GM10266 (cell line): ENCODE results near the gene SLC22A7.

Experiments
- DNase-seq: peaks from one replicate; pipeline ENCODE4 v3.0.0; 2012; ENCODE audit errors: extremely low spot score
- TF ChIP-seq, protein P1 (sequence below): IDR thresholded peaks from 2 replicates; pipeline ENCODE4 v1.5.1; 2012; ENCODE audit warnings: mild to moderate bottlenecking, low read depth; ENCODE audit not compliant: control insufficient read depth, insufficient read depth; ENCODE audit errors: missing control alignments

SLC22A7 gene

DNA sequence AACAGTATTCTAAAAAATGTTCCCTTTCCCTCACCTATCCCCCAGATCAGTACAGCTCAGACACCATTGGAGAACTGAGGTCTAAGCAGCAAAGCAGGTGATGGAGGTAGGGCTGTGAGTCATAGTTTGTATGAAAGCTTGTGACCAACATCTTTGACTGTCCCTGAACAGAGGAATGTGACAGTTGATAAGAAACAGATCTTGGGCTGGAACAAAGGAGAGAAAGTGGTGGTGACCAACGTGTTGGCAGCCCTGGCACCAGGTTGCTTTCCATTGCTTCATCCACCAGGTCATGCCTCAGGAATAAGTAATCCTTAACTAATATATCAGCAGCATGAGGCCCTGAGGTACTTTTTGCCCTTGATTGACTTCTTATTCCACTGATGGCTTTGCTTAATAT is 30.5 kb downstream of the SLC22A7 start:
- no peak for DNase-seq
- TF ChIP-seq, protein P1, sequence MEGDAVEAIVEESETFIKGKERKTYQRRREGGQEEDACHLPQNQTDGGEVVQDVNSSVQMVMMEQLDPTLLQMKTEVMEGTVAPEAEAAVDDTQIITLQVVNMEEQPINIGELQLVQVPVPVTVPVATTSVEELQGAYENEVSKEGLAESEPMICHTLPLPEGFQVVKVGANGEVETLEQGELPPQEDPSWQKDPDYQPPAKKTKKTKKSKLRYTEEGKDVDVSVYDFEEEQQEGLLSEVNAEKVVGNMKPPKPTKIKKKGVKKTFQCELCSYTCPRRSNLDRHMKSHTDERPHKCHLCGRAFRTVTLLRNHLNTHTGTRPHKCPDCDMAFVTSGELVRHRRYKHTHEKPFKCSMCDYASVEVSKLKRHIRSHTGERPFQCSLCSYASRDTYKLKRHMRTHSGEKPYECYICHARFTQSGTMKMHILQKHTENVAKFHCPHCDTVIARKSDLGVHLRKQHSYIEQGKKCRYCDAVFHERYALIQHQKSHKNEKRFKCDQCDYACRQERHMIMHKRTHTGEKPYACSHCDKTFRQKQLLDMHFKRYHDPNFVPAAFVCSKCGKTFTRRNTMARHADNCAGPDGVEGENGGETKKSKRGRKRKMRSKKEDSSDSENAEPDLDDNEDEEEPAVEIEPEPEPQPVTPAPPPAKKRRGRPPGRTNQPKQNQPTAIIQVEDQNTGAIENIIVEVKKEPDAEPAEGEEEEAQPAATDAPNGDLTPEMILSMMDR, result no peak

- TF ChIP-seq, protein P1, result no peak
- DNase-seq, result no peak
Observed at GRCh38 chr6:43331470-43331869, 33.4 kb downstream of the SLC22A7 start.

GRCh38 chr6:43331891-43332290 is 33.8 kb downstream of the SLC22A7 start:
- DNase-seq, result no peak
- TF ChIP-seq, protein P1, result no peak

GRCh38 chr6:43334466-43335095 is 36.5 kb downstream of the SLC22A7 start:
- TF ChIP-seq, protein P1, result no peak
- no peak for DNase-seq

- TF ChIP-seq, protein P1, result no peak
- DNase-seq, result no peak
Observed at GRCh38 chr6:43335469-43335868, 37.4 kb downstream of the SLC22A7 start.

- TF ChIP-seq, protein P1, result no peak
- DNase-seq, result no peak
Observed at GRCh38 chr6:43336382-43336781, 38.3 kb downstream of the SLC22A7 start.

- TF ChIP-seq, protein P1, result no peak
- no peak for DNase-seq
Observed at GRCh38 chr6:43338243-43338642, 40.2 kb downstream of the SLC22A7 start.
